HL-60 (cell line): ENCODE results near the gene MASP1.

Experiments used
- DNase-seq, 2 experiments: peaks; one replicate each; pipeline ENCODE4 v3.0.0-alpha.2; 2010 to 2020; ENCODE audit warnings: low read depth in 1 of 2, low spot score in 1 of 2
- H3K27ac ChIP-seq: fragments of 250-450 bp; sonication (Bioruptor Pico); replicated peaks from 2 replicates; pipeline ENCODE4 v1.5.1; 2020; ENCODE audit warnings: mild to moderate bottlenecking, moderate library complexity
- H3K27me3 ChIP-seq: fragments of 250-450 bp; sonication (Bioruptor Pico); 2 replicates; pipeline ENCODE4 v1.5.1; 2021; ENCODE audit warnings: mild to moderate bottlenecking, moderate library complexity; ENCODE audit not compliant: insufficient read depth, poor library complexity, severe bottlenecking
- H3K4me3 ChIP-seq: replicated peaks from 2 replicates; pipeline ENCODE4 v1.5.1; 2011; ENCODE audit warnings: mild to moderate bottlenecking, control low read depth, low read length; ENCODE audit not compliant: insufficient read depth
- CTCF ChIP-seq: IDR thresholded peaks from one replicate; pipeline ENCODE4 v1.5.1; 2011; ENCODE audit warnings: low read length, control low read depth, inconsistent platforms; ENCODE audit not compliant: insufficient read depth
- GABPA ChIP-seq: IDR thresholded peaks from 2 replicates; pipeline ENCODE4 v1.6.1; 2012; ENCODE audit warnings: low read depth
- POLR2AphosphoS5 ChIP-seq: IDR thresholded peaks from 2 replicates; pipeline ENCODE4 v1.6.1; 2012; ENCODE audit warnings: low read depth
- SPI1 ChIP-seq: IDR thresholded peaks from 2 replicates; pipeline ENCODE4 v1.6.1; 2012; ENCODE audit warnings: low read depth, mild to moderate bottlenecking, borderline replicate concordance
- TF ChIP-seq, protein P1 (sequence below): IDR thresholded peaks from 2 replicates; pipeline ENCODE4 v1.6.1; 2012; ENCODE audit warnings: low read depth; ENCODE audit not compliant: insufficient replicate concordance

MASP1 gene

DNA sequence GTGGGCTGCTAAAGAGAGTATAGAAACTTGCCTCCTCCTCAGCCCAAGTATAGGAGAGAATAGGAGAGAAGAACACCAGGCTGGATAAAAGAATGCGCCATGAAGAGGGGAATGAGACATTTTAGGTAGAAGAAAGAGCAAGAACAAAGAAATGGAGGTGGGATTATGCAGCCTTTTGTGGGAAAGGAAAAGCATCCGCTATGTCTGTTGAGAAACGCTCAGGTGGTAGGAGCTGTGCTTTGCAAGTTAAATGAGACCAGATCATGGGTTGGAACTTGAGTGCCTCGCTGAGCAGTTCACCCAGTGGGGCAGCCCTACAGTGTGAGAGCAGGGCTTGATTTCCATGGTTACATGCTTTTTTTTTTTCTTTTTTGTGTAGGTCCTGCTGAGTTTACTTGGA, 105.8 kb downstream of the MASP1 start:
- TF ChIP-seq, protein P1, sequence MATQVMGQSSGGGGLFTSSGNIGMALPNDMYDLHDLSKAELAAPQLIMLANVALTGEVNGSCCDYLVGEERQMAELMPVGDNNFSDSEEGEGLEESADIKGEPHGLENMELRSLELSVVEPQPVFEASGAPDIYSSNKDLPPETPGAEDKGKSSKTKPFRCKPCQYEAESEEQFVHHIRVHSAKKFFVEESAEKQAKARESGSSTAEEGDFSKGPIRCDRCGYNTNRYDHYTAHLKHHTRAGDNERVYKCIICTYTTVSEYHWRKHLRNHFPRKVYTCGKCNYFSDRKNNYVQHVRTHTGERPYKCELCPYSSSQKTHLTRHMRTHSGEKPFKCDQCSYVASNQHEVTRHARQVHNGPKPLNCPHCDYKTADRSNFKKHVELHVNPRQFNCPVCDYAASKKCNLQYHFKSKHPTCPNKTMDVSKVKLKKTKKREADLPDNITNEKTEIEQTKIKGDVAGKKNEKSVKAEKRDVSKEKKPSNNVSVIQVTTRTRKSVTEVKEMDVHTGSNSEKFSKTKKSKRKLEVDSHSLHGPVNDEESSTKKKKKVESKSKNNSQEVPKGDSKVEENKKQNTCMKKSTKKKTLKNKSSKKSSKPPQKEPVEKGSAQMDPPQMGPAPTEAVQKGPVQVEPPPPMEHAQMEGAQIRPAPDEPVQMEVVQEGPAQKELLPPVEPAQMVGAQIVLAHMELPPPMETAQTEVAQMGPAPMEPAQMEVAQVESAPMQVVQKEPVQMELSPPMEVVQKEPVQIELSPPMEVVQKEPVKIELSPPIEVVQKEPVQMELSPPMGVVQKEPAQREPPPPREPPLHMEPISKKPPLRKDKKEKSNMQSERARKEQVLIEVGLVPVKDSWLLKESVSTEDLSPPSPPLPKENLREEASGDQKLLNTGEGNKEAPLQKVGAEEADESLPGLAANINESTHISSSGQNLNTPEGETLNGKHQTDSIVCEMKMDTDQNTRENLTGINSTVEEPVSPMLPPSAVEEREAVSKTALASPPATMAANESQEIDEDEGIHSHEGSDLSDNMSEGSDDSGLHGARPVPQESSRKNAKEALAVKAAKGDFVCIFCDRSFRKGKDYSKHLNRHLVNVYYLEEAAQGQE: no peak
- TF ChIP-seq CTCF (no peak), GABPA (no peak), POLR2AphosphoS5 (no peak), SPI1 (no peak)
- no peak overlapping the region for H3K4me3 ChIP-seq
- no peak for DNase-seq
- no peak overlapping the region for H3K27ac ChIP-seq
- peaks cover 4% of the 10 kb centered on the region for H3K27me3 ChIP-seq
